K562 (cell line): ENCODE measurements around the gene CHML. TPM values are rescaled to one million over a fixed set of nuclear protein-coding genes. Genes with fewer than 3 reads are reported as not detected.
A peak's percentile ranks its signal among the peaks of the same experiment; 100 is the strongest.

Experiments
- ATAC-seq: fragments of 200-7000 bp; cut with Tn5 transposase; 3 replicates; pipeline ENCODE4 v1.9.1; 2020; ENCODE audit warnings: moderate library complexity
- BruUV-seq: library from RNA; stranded (reverse); fragments of 400-500 nt; replicated peaks from 2 replicates; lab custom pipeline; 2021; lab: Mats Ljungman, UMichigan
- CTCF ChIA-PET: fragments of 300-600 bp; formaldehyde crosslinking; extraction: SDS; loops from one replicate; lab custom pipeline; 2021; ENCODE audit warnings: low intra/inter-chr PET ratio; lab: Yijun Ruan, JAX
- POLR2A ChIA-PET: fragments of 300-600, 350-650 bp; sonication (Branson Sonifier 250); formaldehyde crosslinking; extraction: SDS; loops from one replicate; lab custom pipeline; 2021; ENCODE audit warnings: antibody characterized with exemption, inconsistent platforms; lab: Yijun Ruan, JAX
- DNase-seq, 4 experiments: peaks; one replicate each; pipeline versions ENCODE4 v3.0.0 to v3.0.0-alpha.2; 2011 to 2018; ENCODE audit warnings: low spot score in 3 of 4, mixed read lengths in 3 of 4; ENCODE audit errors: extremely low read depth in 1 of 4
- FAIRE-seq: peaks from 2 replicates; lab custom pipeline; 2011; peaks lifted over from hg19 to GRCh38; lab: Jason Lieb, UNC
- H2AFZ ChIP-seq: 2 replicates; pipeline ENCODE4 v1.6.0; 2011; ENCODE audit warnings: low read depth, low read length, control low read depth, inconsistent platforms
- H3K27ac ChIP-seq: fragments of 200-600 bp; 3 replicates; pipeline ENCODE4 v1.8.0; 2011; ENCODE audit warnings: low read depth, mild to moderate bottlenecking, control low read depth, inconsistent platforms, low read length, moderate library complexity, mixed read lengths; ENCODE audit errors: extremely low read depth
- H3K27me3 ChIP-seq, 2 experiments: fragments of 300-600 bp in 1 of 2; 2 replicates in 1 of 2; 3 replicates in 1 of 2; pipeline versions ENCODE4 v1.6.0 to v1.8.0; 2011; ENCODE audit warnings: inconsistent platforms in 2 of 2, low read length in 2 of 2, mild to moderate bottlenecking in 1 of 2, mixed read lengths in 1 of 2, moderate library complexity in 1 of 2; ENCODE audit not compliant: control insufficient read depth in 2 of 2, insufficient read depth in 2 of 2
- H3K36me3 ChIP-seq: fragments of 300-600 bp; 3 replicates; pipeline ENCODE4 v1.8.0; 2011; ENCODE audit warnings: mild to moderate bottlenecking, low read length, inconsistent platforms; ENCODE audit not compliant: control insufficient read depth, insufficient read depth
- H3K4me1 ChIP-seq, 2 experiments: fragments of 200-600 bp in 1 of 2; replicated peaks in 1 of 2; 2 replicates in 1 of 2; 3 replicates in 1 of 2; pipeline versions ENCODE4 v1.5.1 to v1.8.0; 2011; ENCODE audit warnings: inconsistent platforms in 2 of 2, low read length in 2 of 2, mild to moderate bottlenecking in 1 of 2, mixed read lengths in 1 of 2, moderate library complexity in 1 of 2; ENCODE audit not compliant: control insufficient read depth in 2 of 2, insufficient read depth in 2 of 2
- H3K4me2 ChIP-seq: 2 replicates; pipeline ENCODE4 v1.6.1; 2011; ENCODE audit warnings: low read length, control low read depth, inconsistent platforms, mixed read lengths; ENCODE audit not compliant: insufficient read depth
- H3K4me3 ChIP-seq: fragments of 200-600 bp; sonication (generic), shearing (Covaris generic); 2 replicates; pipeline ENCODE4 v1.5.1; 2016; ENCODE audit warnings: control low read depth, inconsistent platforms
- H3K79me2 ChIP-seq: fragments of 200-600 bp; 3 replicates; pipeline ENCODE4 v1.8.0; 2011; ENCODE audit warnings: low read length, inconsistent platforms; ENCODE audit not compliant: control insufficient read depth, insufficient read depth
- H3K9ac ChIP-seq, 2 experiments: 2 replicates each; pipeline versions ENCODE4 v1.6.0 to v1.6.1; 2011; ENCODE audit warnings: low read depth in 2 of 2, low read length in 2 of 2, control low read depth in 1 of 2, inconsistent platforms in 1 of 2, mild to moderate bottlenecking in 1 of 2, mixed read lengths in 1 of 2; ENCODE audit not compliant: insufficient read depth in 1 of 2
- H3K9me1 ChIP-seq: one replicate; pipeline ENCODE4 v1.6.0; 2011; ENCODE audit warnings: inconsistent platforms, mild to moderate bottlenecking, low read length, moderate library complexity; ENCODE audit not compliant: control insufficient read depth, insufficient read depth
- H3K9me3 ChIP-seq: replicated peaks from 2 replicates; pipeline ENCODE4 v1.5.1; 2011; ENCODE audit warnings: low read depth, low read length, inconsistent platforms; ENCODE audit not compliant: control insufficient read depth, insufficient read depth
- H4K20me1 ChIP-seq: replicated peaks from 2 replicates; pipeline ENCODE4 v1.6.1; 2011; ENCODE audit warnings: low read length, inconsistent platforms, mixed read lengths; ENCODE audit not compliant: control insufficient read depth, insufficient read depth
- DACH1 ChIP-seq: fragments of 450-650 bp; IDR thresholded peaks from 2 replicates; pipeline ENCODE4 v1.6.1; 2018; ENCODE audit not compliant: partially characterized antibody
- DNMT1 ChIP-seq: fragments of 450-650 bp; IDR thresholded peaks from 2 replicates; pipeline ENCODE4 v1.6.1; 2016; ENCODE audit warnings: antibody characterized with exemption, mild to moderate bottlenecking
- FOSL1 ChIP-seq: fragments of 200-800 bp; sonication (Bioruptor generic); conservative IDR thresholded peaks from 2 replicates; pipeline ENCODE4 v1.6.1; 2016; ENCODE audit warnings: missing genetic modification characterization, missing compliant biosample characterization
- GATAD2B ChIP-seq: fragments of 450-650 bp; IDR thresholded peaks from 2 replicates; pipeline ENCODE4 v1.6.1; 2017; ENCODE audit warnings: mild to moderate bottlenecking, borderline replicate concordance
- MCM3 ChIP-seq: fragments of 450-650 bp; IDR thresholded peaks from 2 replicates; pipeline ENCODE4 v1.6.1; 2016
- MEIS2 ChIP-seq: fragments of 450-650 bp; IDR thresholded peaks from 2 replicates; pipeline ENCODE4 v1.6.1; 2014; ENCODE audit warnings: mild to moderate bottlenecking; ENCODE audit not compliant: partially characterized antibody
- MTA1 ChIP-seq: fragments of 450-650 bp; IDR thresholded peaks from 2 replicates; pipeline ENCODE4 v1.6.1; 2017; ENCODE audit warnings: borderline replicate concordance
- WGBS: fragments of 100-300 bp; shearing (Covaris generic); methylation state at CpG from one replicate; pipeline ENCODE4 v1.1.6; 2016; ENCODE audit warnings: low coverage, mixed read lengths; ENCODE audit not compliant: insufficient coverage; ENCODE audit errors: missing lambda C conversion rate; 5-methylcytosine and 5-hydroxymethylcytosine counted together
- in situ Hi-C: fragments of 300-500 bp; cut with MboI; formaldehyde crosslinking; loops from 4 replicates; pipeline ENCODE4 v1.15.0; 2018; ENCODE audit warnings: inconsistent platforms, mixed read lengths
- intact Hi-C: fragments of 100-400 bp; cut with micrococcal nuclease; formaldehyde crosslinking; loops from 2 replicates; pipeline ENCODE4 v1.14.2; 2022
- polyA plus RNA-seq, 8 experiments: library from polyadenylated mRNA; depleted of rRNA in 4 of 8; stranded (reverse) in 5 of 8; unstranded in 3 of 8; fragments of >200 nt; fragmentation: Nextera tagmentation in 2 of 8; fragmentation: Illumina TruSeq in 1 of 8; extraction: Ambion mirVana in 2 of 8; extraction: Trizol in 1 of 8; gene quantifications; 2 replicates each; pipeline versions ENCODE4 v1.2.1 to v1.2.3, GENCODE V29; 2011 to 2014; ENCODE audit warnings: inconsistent platforms in 1 of 8, missing spikeins in 1 of 8
- total RNA-seq, 7 experiments: library from RNA; depleted of rRNA in 6 of 7; stranded (reverse); fragments of >200 nt in 6 of 7; fragmentation: Illumina TruSeq in 2 of 7; extraction: Trizol in 2 of 7; gene quantifications; 2 replicates each; pipeline versions ENCODE4 v1.2.1 to v1.2.3, GENCODE V29; 2011 to 2021; ENCODE audit warnings: low replicate concordance in 1 of 7
- TF ChIP-seq, protein P1 (sequence below): fragments of 450-650 bp; formaldehyde crosslinking; IDR thresholded peaks from 2 replicates; pipeline ENCODE4 v1.4.0; 2020; ENCODE audit warnings: mild to moderate bottlenecking, moderate library complexity
- TF ChIP-seq, protein P2 (sequence below), 2 experiments: fragments of 450-650 bp in 1 of 2; sonication (generic) in 1 of 2; formaldehyde crosslinking in 1 of 2; IDR thresholded peaks in 1 of 2; conservative IDR thresholded peaks in 1 of 2; 2 replicates each; pipeline versions ENCODE4 v1.6.1 to v1.8.1; 2016 to 2023; ENCODE audit warnings: mild to moderate bottlenecking in 2 of 2, moderate library complexity in 2 of 2, inconsistent platforms in 1 of 2, missing genetic modification reagents in 1 of 2

Gene CHML
- total and polyA plus RNA-seq, 9 of the 15 experiments (the other 6 are each of a cell fraction or from before 2014, with no cell fraction given) = 13.0 to 88.3 (median 62.8) TPM

DNA sequence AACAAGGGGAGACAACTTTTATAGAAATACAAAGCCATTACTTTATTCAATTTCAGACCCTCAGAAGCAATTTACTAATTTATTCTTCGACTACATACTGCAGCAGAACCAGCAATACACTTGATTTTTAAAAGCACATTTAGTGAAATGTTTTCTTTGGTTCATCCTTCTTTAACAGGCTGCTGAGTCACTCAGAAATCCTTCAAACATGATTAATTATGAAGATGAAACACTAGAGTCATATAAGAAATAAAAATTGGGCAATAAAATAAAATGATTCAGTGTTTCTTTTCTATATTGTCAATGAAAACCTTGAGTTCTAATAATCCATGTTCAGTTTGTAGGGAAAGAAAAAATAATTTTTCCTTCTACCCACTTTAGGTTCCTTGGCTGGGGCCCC, 47.0 kb downstream of the CHML start:
- H4K20me1 ChIP-seq = no peaks in the 10 kb centered on the region
- no peaks in the 10 kb centered on the region for H3K79me2 ChIP-seq
- 81% methylated on average over 1 of the region's 1 CpG for WGBS
- intact Hi-C loops = loop anchor here (10.0 kb wide), 1 partner anchor 708 kb away; no protein-coding TSS in a partner anchor
- DNase-seq = peak in 1 of 4 experiments; percentile 3
- TF ChIP-seq MEIS2 (peak; percentile 25), DNMT1 (no peak)
- TF ChIP-seq, all 486 proteins: peak for 1
- ATAC-seq = no peak
- no peaks in the 10 kb centered on the region for H3K27me3 ChIP-seq
- H3K27ac ChIP-seq = no peak overlapping the region
- H3K36me3 ChIP-seq = peaks cover 7% of the 10 kb centered on the region; the same call in 1 of the 3 replicates
- H3K9me3 ChIP-seq = no peaks in the 10 kb centered on the region
- BruUV-seq = no TSS peak
- H3K9ac ChIP-seq = no peak overlapping the region
- POLR2A ChIA-PET = interaction anchor here (0.6 to 0.8 kb wide), 2 partner anchors 12 to 140 kb away, joined by 3 to 4 read pairs; no protein-coding TSS in a partner anchor
- no peak overlapping the region for H3K4me2 ChIP-seq
- no peak overlapping the region for H3K4me3 ChIP-seq
- H3K9me1 ChIP-seq = no peaks in the 10 kb centered on the region
- no peak overlapping the region for H2AFZ ChIP-seq
- in situ Hi-C loops = loop anchor here (5.0 kb wide), 1 partner anchor 41 kb away; no protein-coding TSS in a partner anchor
- CTCF ChIA-PET = no interaction called here
- H3K4me1 ChIP-seq = peaks cover 4 to 9% of the 10 kb centered on the region in 2 experiments; a peak in 4 of 5 replicates
- no peak for FAIRE-seq

DNA sequence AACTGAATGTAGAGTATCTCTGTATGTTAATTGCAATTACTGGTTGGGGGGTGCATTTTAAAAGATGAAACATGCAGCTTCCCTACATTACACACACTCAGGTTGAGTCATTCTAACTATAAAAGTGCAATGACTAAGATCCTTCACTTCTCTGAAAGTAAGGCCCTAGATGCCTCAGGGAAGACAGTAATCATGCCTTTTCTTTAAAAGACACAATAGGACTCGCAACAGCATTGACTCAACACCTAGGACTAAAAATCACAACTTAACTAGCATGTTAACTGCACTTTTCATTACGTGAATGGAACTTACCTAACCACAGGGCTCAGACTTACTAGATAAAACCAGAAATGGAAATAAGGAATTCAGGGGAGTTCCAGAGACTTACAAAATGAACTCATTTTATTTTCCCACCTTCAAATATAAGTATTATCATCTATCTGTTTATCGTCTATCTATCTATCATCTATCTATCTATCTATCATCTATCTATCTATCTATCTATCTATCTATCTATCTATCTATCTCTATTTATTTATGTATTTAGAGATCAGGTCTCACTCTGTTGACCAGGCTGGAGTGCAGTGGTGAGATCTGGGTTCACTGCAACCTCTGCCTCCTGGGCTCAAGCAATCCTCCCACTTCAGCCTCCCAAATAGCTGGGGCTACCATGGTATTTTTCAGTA, 47.8 kb downstream of the CHML start:
- Histone ChIP-seq H3K9me1 (no peaks in the 10 kb centered on the region), H3K9me3 (no peaks in the 10 kb centered on the region), H3K36me3 (peaks cover 7% of the 10 kb centered on the region; the same call in 1 of the 3 replicates), H3K9ac (no peak overlapping the region), H3K4me3 (no peak overlapping the region), H3K4me1 (peaks cover 4 to 9% of the 10 kb centered on the region in 2 experiments; a peak in 4 of 5 replicates), H3K27me3 (no peaks in the 10 kb centered on the region), H3K79me2 (no peaks in the 10 kb centered on the region), H3K4me2 (no peak overlapping the region), H2AFZ (no peak overlapping the region), H3K27ac (no peak overlapping the region), H4K20me1 (no peaks in the 10 kb centered on the region)
- intact Hi-C loops = loop anchor here (10.0 kb wide), 1 partner anchor 708 kb away; no protein-coding TSS in a partner anchor
- DNase-seq = peak in 1 of 4 experiments; percentile 2
- ChIA-PET CTCF (no interaction called here), POLR2A (interaction anchor here (0.5 kb wide), 1 partner anchor 17 kb away, joined by 3 read pairs; no protein-coding TSS in a partner anchor)
- FAIRE-seq = no peak
- ATAC-seq = no peak
- WGBS = 27% methylated on average over 3 of the region's 3 CpGs
- in situ Hi-C loops = loop anchor here (5.0 kb wide), 1 partner anchor 40 kb away; no protein-coding TSS in a partner anchor
- no TSS peak for BruUV-seq
- TF ChIP-seq FOSL1 (peak; percentile 41), GATAD2B (peak; percentile 64; the same call in 1 of the 2 replicates), DACH1 (peak; percentile 97), MTA1 (0 out of 2 replicates have a peak, but pooled peaks have one; percentile 26), MCM3 (no peak)
- TF ChIP-seq, protein P1, sequence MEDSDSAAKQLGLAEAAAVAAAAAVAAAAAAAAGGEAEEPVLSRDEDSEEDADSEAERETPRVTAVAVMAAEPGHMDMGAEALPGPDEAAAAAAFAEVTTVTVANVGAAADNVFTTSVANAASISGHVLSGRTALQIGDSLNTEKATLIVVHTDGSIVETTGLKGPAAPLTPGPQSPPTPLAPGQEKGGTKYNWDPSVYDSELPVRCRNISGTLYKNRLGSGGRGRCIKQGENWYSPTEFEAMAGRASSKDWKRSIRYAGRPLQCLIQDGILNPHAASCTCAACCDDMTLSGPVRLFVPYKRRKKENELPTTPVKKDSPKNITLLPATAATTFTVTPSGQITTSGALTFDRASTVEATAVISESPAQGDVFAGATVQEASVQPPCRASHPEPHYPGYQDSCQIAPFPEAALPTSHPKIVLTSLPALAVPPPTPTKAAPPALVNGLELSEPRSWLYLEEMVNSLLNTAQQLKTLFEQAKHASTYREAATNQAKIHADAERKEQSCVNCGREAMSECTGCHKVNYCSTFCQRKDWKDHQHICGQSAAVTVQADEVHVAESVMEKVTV (CRISPR knock-in tag) = no peak
- TF ChIP-seq, protein P2, sequence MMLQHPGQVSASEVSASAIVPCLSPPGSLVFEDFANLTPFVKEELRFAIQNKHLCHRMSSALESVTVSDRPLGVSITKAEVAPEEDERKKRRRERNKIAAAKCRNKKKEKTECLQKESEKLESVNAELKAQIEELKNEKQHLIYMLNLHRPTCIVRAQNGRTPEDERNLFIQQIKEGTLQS (IDR thresholded peaks at IDR 0.05) = peak; percentile 79
- TF ChIP-seq, protein P2 (CRISPR knock-in tag; conservative IDR thresholded peaks at IDR 0.05) = no peak
